GM20000 (cell line): ENCODE results near the gene PROX1.

Experiments used
- DNase-seq: peaks from one replicate; pipeline ENCODE4 v3.0.0; 2012; ENCODE audit warnings: low spot score
- CTCF ChIP-seq: IDR thresholded peaks from 2 replicates; pipeline ENCODE4 v1.5.1; 2012; ENCODE audit warnings: mild to moderate bottlenecking, control low read depth; ENCODE audit errors: extremely low read depth, missing control alignments

The PROX1 gene

GRCh38 chr1:214013614-214014377 lies 26.0 kb downstream of the PROX1 start:
- DNase-seq = no peak
- TF ChIP-seq CTCF = no peak

GRCh38 chr1:214014730-214015129 lies 27.0 kb downstream of the PROX1 start:
- no peak for TF ChIP-seq CTCF
- no peak for DNase-seq

GRCh38 chr1:214017191-214017982 lies 29.6 kb downstream of the PROX1 start:
- DNase-seq = no peak
- TF ChIP-seq CTCF = no peak

- DNase-seq = peak; percentile 63
- no peak for TF ChIP-seq CTCF
Measured at GRCh38 chr1:214018386-214019268, 30.9 kb downstream of the PROX1 start.

GRCh38 chr1:214019499-214019898 lies 31.7 kb downstream of the PROX1 start:
- no peak for DNase-seq
- TF ChIP-seq CTCF = no peak

- no peak for TF ChIP-seq CTCF
- DNase-seq = no peak
Measured at GRCh38 chr1:214021321-214021720, 33.5 kb downstream of the PROX1 start.
